Stimulated activated CD4-positive, alpha-beta T cell treated with anti-CD3 and anti-CD28 coated beads, Interleukin-1b, Interleukin-23, amount 100 ng/mL, for 4 hours (primary cell): ENCODE data around the gene SLC7A7.
"Not testable (repeated sequence)": the region's sequence is repeated elsewhere in the genome, so short reads cannot be mapped to it uniquely, and the experiment has no call there.

ENCODE experiments used
- DNase-seq, 2 donors: peaks; one replicate each; pipeline ENCODE4 v3.0.0-alpha.2; 2020; ENCODE audit warnings: low read depth in 2 of 2

SLC7A7 gene

DNA sequence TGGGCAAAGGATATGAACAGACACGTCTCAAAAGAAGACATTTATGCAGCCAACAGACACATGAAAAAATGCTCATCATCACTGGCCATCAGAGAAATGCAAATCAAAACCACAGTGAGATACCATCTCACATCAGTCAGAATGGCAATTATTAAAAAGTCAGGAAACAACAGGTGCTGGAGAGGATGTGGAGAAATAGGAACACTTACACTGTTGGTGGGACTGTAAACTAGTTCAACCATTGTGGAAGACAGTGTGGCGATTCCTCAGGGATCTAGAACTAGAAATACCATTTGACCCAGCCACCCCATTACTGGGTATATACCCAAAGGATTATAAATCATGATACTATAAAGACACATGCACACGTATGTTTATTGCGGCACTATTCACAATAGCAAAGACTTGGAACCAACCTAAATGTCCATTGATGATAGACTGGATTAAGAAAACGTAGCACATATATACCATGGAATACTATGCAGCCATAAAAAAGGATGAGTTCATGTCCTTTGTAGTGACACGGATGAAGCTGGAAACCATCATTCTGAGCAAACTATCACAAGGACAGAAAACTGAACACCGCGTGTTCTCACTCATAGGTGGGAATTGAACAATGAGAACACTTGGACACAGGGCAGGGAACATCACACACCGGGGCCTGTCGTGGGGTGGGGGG lies 57.1 kb downstream of the SLC7A7 start:
- DNase-seq: not testable (repeated sequence)

DNA sequence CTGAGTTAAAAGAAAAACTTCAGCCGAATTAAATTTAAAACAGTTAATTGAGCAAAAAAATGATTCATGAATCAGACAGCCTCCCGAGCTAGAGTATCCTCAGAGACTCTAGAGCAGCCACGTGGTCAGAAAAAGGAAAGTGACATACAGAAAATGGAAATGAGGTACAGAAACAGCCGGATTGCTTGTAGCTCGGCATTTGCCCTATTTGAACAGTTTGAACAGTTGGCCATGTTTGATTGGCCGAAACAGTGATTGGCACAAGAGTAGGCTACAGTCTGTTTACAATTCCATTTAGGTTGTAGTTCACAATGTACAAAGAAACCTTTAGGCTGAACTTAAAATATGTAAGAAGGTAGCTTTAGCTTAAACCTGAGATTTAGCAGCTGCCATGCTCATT lies 61.6 kb downstream of the SLC7A7 start:
- no peak for DNase-seq

GRCh38 chr14:22752422-22752821 lies 62.8 kb downstream of the SLC7A7 start:
- no peak for DNase-seq

DNA sequence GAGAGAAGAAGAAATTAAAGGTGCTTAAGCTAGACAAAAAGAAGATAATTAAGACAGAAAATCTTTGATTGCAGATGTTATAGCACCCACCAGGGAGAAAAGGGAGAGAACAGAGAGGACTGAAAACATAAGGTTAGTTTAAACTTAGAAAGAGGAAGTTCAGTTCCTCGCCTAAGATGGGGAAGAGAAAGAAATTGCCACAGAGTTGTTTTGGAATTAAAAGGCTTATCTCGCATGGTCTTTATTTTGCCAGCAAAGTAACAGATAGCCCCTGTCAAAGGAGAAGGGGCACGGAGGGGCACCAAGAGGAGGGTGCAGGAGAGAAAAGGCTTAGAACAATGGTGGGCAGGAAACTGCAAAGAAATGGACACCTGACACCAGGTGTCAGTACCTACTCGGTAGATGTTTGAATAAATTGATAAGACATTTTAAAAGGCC lies 66.6 kb downstream of the SLC7A7 start:
- DNase-seq: no peak

- no peak for DNase-seq
Observed at GRCh38 chr14:22748206-22748605, 67.0 kb downstream of the SLC7A7 start.

DNA sequence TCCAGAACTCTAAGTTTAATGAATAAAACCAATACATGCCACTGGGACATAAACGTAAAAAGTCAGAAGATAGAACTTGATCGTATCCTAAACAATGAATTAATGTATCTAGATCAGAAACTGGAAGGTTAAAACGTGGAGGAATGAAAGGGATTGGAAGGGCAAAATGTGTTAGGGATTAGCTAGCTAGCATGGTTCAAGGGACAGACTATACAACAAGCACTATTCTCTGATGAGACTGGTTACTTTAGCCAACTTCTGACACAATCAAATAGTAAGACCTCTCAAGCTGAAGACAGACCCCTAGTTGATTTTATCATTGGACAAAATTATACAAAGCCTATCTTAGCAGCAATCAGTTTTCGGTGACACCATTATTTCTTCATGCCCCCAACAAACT lies 67.5 kb downstream of the SLC7A7 start:
- no peak for DNase-seq

- no peak for DNase-seq
Observed at GRCh38 chr14:22740020-22740419, 75.2 kb downstream of the SLC7A7 start.

DNA sequence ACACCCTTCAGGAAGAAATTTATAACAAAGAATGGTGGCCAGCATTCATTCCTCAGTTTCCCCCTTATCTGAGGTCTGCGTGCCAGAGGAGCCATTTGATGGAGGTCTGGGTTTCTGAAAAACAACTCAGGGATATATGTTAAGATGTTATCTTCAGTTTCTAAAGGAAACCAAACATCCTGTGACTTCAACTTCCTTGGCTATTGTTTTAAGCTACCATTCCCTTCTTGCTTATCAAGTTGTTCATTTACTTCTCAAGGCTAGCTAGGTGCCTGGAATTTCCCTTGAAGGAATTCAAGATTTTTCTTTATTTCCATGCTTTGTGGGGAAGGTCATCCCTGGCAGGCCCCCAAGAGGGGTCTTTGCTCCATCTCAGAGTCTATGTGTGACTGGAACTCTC lies 75.8 kb downstream of the SLC7A7 start:
- no peak for DNase-seq

- no peak for DNase-seq
Observed at GRCh38 chr14:22737052-22737451, 78.2 kb downstream of the SLC7A7 start.

DNA sequence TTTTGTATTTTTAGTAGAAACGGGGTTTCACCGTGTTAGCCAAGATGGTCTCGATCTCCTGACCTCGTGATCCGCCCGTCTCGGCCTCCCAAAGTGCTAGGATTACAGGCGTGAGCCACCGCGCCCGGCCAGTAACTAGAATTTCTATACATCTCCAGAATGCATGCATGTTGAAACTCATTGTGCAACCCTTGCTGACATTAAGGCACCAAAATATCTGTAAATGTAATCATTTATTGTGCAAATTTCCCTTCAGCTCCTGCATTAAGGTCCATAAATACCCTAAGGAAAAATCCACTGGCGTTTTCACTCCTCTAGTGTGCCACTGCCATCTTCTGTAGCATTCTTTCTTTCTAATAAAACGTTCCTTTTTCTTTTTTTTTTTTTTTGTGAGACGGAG lies 78.9 kb downstream of the SLC7A7 start:
- DNase-seq: not testable (repeated sequence)

DNA sequence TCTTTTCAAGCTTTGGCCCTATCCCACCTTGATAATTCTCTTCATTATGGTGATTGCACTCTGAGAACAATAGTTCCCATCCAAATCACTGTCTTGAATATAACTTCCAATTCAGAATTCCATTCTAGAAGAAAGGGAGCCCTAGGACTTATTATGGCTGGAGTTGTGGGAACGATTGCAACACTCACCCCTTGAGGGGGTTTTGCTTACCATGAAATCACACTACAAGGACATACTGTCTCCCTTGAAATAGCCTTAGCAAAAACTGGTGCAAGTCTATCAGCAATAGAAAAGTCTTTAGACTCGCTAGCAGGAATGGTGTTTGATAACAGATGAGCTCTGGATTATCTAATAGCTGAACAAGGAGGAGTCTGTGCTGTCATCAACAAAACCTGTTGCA lies 80.1 kb downstream of the SLC7A7 start:
- no peak for DNase-seq

DNA sequence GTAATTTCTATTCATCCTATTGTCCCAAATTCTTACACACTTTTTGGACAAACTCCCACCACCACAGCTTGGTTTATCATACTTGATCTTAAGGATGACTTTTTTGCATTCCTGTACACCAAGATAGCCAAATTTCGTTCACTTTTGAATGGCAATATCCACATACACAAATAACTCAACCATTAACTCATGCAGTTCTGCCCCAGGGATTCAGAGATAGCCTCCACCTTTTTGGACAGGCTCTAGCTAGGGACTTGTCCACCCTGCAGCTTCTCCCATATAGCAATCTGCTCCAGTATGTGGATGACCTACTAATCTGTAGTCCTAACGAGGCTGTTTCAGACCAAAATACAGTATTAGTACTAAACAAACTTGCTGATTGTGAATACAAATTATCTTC lies 81.4 kb downstream of the SLC7A7 start:
- DNase-seq: no peak

DNA sequence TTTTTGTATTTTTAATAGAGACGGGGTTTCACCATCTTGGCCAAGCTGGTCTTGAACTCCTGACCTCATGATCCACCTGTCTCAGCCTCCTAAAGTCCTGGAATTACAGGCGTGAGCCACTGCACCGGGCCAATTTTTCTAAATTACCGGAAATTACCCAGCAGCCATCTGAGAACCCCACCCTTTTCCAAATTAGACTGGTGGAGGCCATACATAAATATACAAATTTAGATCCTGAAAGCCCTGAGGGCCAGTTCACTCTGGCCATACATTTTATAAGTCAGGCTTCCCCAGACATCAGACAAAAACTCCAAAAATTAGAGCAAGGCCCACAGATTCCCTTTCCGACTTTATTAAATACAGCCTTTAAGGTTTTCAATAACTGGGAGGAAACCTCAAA lies 83.2 kb downstream of the SLC7A7 start:
- not testable (repeated sequence) for DNase-seq

DNA sequence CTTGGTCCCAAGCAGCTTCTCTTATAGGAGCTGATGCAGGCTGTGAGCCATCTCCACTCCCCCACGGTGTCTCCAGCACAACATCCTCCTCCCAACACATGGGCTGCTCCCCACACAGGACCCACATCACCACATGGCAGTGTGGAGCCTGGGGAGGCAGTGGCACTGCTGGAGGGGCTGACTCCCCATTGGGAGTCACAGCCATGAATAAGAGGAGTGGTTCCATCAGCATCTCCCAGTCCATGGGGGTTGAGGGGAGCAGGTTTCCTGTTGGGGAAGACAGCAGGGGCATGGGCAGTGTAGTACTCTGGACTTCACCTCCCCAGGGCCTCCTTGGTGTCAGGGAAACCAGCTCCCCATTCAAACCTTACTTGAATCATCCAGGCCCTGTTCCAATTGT lies 89.2 kb downstream of the SLC7A7 start:
- no peak for DNase-seq

DNA sequence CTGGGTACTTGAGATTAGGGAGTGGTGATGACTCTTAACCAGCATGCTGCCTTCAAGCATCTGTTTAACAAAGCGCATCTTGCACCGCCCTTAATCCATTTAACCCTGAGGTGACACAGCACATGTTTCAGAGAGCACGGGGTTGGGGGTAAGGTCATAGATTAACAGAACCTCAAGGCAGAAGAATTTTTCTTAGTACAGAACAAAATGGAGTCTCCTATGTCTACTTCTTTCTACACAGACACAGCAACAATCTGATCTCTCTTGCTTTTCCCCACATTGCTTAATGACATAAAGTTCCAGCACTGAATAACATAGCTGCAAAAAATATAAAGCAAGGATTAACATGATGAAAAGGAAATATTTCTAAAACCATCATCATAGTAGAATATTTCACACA lies 89.9 kb downstream of the SLC7A7 start:
- DNase-seq: not testable (repeated sequence)

DNA sequence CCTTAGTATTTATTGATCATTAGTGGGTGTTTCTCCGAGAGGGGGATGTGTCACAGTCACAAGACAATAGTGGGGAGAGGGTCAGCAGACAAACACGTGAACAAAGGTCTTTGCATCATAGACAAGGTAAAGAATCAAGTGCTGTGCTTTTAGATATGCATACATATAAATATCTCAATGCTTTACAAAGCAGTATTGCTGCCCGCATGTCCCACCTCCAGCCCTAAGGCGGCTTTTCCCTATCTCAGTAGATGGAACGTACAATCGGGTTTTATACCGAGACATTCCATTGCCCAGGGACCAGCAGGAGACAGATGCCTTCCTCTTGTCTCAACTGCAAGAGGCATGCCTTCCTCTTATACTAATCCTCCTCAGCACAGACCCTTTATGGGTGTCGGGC lies 90.4 kb downstream of the SLC7A7 start:
- not testable (repeated sequence) for DNase-seq

GRCh38 chr14:22723815-22724214 lies 91.4 kb downstream of the SLC7A7 start:
- DNase-seq: no peak
